Measurements from ENCODE around the gene KLHL6. TPM values are rescaled to one million over a fixed set of nuclear protein-coding genes. Genes with fewer than 3 reads are reported as not detected.

Gene KLHL6
- total RNA-seq, 1 experiment from 2014 or later, result 0.11 TPM

DNA sequence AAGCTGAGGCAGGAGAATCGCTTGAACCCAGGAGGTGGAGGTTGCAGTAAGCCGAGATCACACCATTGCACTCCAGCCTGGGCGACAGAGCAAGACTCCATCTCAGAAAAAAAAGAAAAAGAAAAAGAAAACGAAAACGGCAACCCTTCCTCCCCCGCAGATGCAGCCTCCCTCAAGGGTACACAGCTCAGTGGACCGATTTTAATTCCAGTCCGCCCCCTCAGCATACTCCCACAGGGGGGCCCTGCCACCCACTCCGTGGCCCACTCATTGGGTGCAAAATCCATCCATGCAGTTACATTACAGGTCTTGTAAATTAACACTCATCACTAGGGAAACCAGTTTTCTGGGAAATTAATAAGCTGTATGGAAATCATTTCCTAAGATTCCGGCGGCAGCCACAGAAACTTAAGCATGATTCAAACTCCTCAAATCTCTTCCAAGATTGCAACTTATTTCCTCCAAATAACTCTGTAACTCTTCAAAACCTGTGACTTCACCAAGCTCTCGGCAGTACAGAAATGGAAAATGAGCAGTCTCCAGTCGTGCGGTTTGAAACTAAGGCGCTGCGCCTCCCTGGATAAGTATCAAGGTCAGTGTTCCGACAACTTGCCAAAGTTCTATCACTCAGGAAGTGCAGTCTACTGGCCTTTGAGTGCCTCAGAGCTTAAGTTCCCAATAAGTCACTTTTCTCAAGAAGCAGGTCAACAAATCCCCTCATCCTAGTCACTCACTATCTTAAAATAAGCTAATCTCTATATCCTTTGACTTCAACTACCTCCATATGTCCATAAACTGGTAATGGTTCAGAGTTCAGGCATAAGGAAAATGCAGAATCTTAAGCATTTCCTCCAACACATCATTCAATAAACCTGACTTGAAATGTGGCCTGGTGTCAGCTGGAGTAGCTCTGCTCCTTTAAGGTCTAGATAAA is 24.7 kb upstream of the KLHL6 start (continued):
- no peak for TF ChIP-seq TCF7 (CRISPR knock-in tag; IDR thresholded peaks at IDR 0.05; ENCODE audit: low read depth)
- TF ChIP-seq, protein P1, sequence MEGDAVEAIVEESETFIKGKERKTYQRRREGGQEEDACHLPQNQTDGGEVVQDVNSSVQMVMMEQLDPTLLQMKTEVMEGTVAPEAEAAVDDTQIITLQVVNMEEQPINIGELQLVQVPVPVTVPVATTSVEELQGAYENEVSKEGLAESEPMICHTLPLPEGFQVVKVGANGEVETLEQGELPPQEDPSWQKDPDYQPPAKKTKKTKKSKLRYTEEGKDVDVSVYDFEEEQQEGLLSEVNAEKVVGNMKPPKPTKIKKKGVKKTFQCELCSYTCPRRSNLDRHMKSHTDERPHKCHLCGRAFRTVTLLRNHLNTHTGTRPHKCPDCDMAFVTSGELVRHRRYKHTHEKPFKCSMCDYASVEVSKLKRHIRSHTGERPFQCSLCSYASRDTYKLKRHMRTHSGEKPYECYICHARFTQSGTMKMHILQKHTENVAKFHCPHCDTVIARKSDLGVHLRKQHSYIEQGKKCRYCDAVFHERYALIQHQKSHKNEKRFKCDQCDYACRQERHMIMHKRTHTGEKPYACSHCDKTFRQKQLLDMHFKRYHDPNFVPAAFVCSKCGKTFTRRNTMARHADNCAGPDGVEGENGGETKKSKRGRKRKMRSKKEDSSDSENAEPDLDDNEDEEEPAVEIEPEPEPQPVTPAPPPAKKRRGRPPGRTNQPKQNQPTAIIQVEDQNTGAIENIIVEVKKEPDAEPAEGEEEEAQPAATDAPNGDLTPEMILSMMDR (IDR thresholded peaks at IDR 0.05), result no peak
- no peak for TF ChIP-seq ZNF396 (CRISPR knock-in tag; IDR thresholded peaks at IDR 0.05; ENCODE audit: borderline replicate concordance)
- TF ChIP-seq, protein P2, sequence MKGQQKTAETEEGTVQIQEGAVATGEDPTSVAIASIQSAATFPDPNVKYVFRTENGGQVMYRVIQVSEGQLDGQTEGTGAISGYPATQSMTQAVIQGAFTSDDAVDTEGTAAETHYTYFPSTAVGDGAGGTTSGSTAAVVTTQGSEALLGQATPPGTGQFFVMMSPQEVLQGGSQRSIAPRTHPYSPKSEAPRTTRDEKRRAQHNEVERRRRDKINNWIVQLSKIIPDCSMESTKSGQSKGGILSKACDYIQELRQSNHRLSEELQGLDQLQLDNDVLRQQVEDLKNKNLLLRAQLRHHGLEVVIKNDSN (CRISPR knock-in tag; IDR thresholded peaks at IDR 0.05), result no peak

DNA sequence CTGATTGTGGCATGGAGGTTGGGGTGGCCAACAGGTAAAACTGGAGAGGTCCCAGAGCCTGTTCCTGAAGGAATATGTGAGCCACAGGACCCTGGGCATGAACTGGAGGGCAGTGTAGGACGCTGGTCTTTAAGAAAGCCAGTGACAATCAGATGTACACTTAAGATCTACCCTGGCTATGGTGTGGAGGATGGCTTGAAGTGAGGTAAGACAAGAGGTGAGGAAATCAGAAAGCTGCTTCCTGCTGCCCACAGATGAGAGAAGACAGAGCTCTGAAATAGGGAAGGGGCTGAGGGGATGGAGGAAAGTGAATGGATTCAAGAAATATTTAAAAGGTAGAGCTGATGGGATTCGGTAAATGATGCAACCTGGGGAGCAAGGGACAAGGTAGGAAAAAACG is 22.7 kb upstream of the KLHL6 start:
- POLR2A ChIA-PET, result no interaction called here
- Mint-ChIP-seq H3K27ac (no peak overlapping the region), H3K9me3 (no peaks in the 10 kb centered on the region), H3K4me1 (peaks cover 15% of the 10 kb centered on the region), H3K36me3 (no peaks in the 10 kb centered on the region), H3K27me3 (ENCODE audit: low read depth) (peaks cover 3% of the 10 kb centered on the region; the same call in 1 of the 2 replicates), H3K4me3 (no peak overlapping the region)
- CTCF ChIA-PET, result interaction anchor here (1.1 to 1.6 kb wide), 3 partner anchors 11 to 98 kb away, joined by 3 to 5 read pairs (median 3); no protein-coding TSS in a partner anchor
- ATAC-seq (no peak), DNase-seq (ENCODE audit: low spot score) (no peak)
- TF ChIP-seq RELA (CRISPR knock-in tag; IDR thresholded peaks at IDR 0.05; ENCODE audit: borderline replicate concordance) (no peak), MXD4 (CRISPR knock-in tag; IDR thresholded peaks at IDR 0.05; ENCODE audit: borderline replicate concordance) (no peak), ZNF138 (CRISPR knock-in tag; conservative IDR thresholded peaks at IDR 0.05) (no peak), IRF2 (CRISPR knock-in tag; IDR thresholded peaks at IDR 0.05; ENCODE audit: borderline replicate concordance, low read depth) (no peak), NR3C1 (CRISPR knock-in tag; conservative IDR thresholded peaks at IDR 0.05; ENCODE audit: low read depth) (no peak), SMAD4 (CRISPR knock-in tag; IDR thresholded peaks at IDR 0.05) (no peak), SP1 (CRISPR knock-in tag; conservative IDR thresholded peaks at IDR 0.05) (no peak), GRHL2 (CRISPR knock-in tag; IDR thresholded peaks at IDR 0.05; ENCODE audit: insufficient replicate concordance, severe bottlenecking) (no peak), ZNF121 (CRISPR knock-in tag; IDR thresholded peaks at IDR 0.05) (no peak), FOXJ3 (CRISPR knock-in tag; IDR thresholded peaks at IDR 0.05; ENCODE audit: borderline replicate concordance) (no peak), CBFB (CRISPR knock-in tag; IDR thresholded peaks at IDR 0.05; ENCODE audit: low read depth) (no peak)
- TF ChIP-seq, protein P3, sequence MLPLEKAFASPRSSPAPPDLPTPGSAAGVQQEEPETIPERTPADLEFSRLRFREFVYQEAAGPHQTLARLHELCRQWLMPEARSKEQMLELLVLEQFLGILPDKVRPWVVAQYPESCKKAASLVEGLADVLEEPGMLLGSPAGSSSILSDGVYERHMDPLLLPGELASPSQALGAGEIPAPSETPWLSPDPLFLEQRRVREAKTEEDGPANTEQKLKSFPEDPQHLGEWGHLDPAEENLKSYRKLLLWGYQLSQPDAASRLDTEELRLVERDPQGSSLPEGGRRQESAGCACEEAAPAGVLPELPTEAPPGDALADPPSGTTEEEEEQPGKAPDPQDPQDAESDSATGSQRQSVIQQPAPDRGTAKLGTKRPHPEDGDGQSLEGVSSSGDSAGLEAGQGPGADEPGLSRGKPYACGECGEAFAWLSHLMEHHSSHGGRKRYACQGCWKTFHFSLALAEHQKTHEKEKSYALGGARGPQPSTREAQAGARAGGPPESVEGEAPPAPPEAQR (CRISPR knock-in tag; IDR thresholded peaks at IDR 0.05), result no peak
- TF ChIP-seq, protein P4, sequence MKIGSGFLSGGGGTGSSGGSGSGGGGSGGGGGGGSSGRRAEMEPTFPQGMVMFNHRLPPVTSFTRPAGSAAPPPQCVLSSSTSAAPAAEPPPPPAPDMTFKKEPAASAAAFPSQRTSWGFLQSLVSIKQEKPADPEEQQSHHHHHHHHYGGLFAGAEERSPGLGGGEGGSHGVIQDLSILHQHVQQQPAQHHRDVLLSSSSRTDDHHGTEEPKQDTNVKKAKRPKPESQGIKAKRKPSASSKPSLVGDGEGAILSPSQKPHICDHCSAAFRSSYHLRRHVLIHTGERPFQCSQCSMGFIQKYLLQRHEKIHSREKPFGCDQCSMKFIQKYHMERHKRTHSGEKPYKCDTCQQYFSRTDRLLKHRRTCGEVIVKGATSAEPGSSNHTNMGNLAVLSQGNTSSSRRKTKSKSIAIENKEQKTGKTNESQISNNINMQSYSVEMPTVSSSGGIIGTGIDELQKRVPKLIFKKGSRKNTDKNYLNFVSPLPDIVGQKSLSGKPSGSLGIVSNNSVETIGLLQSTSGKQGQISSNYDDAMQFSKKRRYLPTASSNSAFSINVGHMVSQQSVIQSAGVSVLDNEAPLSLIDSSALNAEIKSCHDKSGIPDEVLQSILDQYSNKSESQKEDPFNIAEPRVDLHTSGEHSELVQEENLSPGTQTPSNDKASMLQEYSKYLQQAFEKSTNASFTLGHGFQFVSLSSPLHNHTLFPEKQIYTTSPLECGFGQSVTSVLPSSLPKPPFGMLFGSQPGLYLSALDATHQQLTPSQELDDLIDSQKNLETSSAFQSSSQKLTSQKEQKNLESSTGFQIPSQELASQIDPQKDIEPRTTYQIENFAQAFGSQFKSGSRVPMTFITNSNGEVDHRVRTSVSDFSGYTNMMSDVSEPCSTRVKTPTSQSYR (CRISPR knock-in tag; IDR thresholded peaks at IDR 0.05), result no peak
